Gastroesophageal sphincter (tissue), 3 donors: ENCODE results near the gene SLC39A6.

ENCODE experiments used
- CTCF ChIP-seq, 4 experiments: fragments of 200-600 bp in 2 of 4; fragments of 450-650 bp in 2 of 4; sonication (generic) in 1 of 4; IDR thresholded peaks; one replicate each; pipeline ENCODE4 v1.5.1; 2017 to 2019; ENCODE audit warnings: antibody characterized with exemption in 4 of 4, mild to moderate bottlenecking in 2 of 4, moderate library complexity in 2 of 4
- POLR2A ChIP-seq, 2 donors: fragments of 450-650 bp; IDR thresholded peaks; one replicate each; pipeline ENCODE4 v1.6.1; 2017; ENCODE audit warnings: antibody characterized with exemption in 2 of 2, mild to moderate bottlenecking in 2 of 2, moderate library complexity in 1 of 2
- POLR2AphosphoS5 ChIP-seq: sonication (generic); formaldehyde crosslinking; IDR thresholded peaks from one replicate; pipeline ENCODE4 v1.6.1; 2017; ENCODE audit warnings: antibody characterized with exemption

GRCh38 chr18:36157441-36157840, 28.3 kb upstream of the SLC39A6 start:
- no peak for TF ChIP-seq POLR2AphosphoS5
- TF ChIP-seq POLR2A (IDR thresholded peaks at IDR 0.05): no peak
- TF ChIP-seq CTCF (IDR thresholded peaks at IDR 0.05): no peak
